Memory B cell (primary cell): Measurements from ENCODE around the gene UBA52.
A peak's percentile ranks its signal among the peaks of the same experiment; 100 is the strongest.

ENCODE experiments used
- ATAC-seq: fragments of 150-1000 bp; cut with Tn5 transposase; 2 replicates; pipeline ENCODE4 v1.10.0; 2021; ENCODE audit warnings: low read depth, mild to moderate bottlenecking, moderate library complexity
- DNase-seq, 2 donors: peaks; one replicate each; pipeline ENCODE4 v3.0.0; 2022; ENCODE audit warnings: low spot score in 2 of 2
- H3K27ac Mint-ChIP-seq: one replicate; pipeline ENCODE4 v1.8.0; 2022; ENCODE audit warnings: mild to moderate bottlenecking, moderate library complexity, mixed read lengths
- H3K27me3 Mint-ChIP-seq: one replicate; pipeline ENCODE4 v1.8.0; 2022; ENCODE audit warnings: mixed read lengths
- H3K36me3 Mint-ChIP-seq: one replicate; pipeline ENCODE4 v1.8.0; 2022; ENCODE audit warnings: mild to moderate bottlenecking, mixed read lengths
- H3K4me1 Mint-ChIP-seq: one replicate; pipeline ENCODE4 v1.8.0; 2022; ENCODE audit warnings: mixed read lengths
- H3K4me3 Mint-ChIP-seq: one replicate; pipeline ENCODE4 v1.8.0; 2022; ENCODE audit warnings: mild to moderate bottlenecking, moderate library complexity, mixed read lengths
- H3K9me3 Mint-ChIP-seq: one replicate; pipeline ENCODE4 v1.8.0; 2022; ENCODE audit warnings: mixed read lengths

UBA52 gene

DNA sequence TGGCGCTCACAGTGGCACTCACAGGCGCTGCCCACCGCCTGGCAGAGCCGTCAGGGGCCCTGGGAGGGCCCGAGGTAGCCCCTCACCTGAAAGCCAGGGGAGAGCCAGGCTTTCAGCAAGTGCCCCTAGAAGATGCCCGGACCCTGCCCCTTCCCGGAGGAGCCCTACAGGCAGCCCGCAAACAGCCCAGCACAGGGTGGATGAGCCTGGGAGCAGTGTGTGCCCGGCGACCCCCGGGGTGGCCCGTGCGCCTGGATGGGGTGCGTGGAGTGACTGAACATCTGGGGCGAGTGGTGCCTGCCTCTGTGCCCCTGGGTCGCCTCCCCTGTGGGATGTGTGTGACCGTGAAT is 33.5 kb downstream of the UBA52 start:
- peaks cover 11% of the 10 kb centered on the region for H3K4me1 Mint-ChIP-seq
- no peaks in the 10 kb centered on the region for H3K36me3 Mint-ChIP-seq
- H3K27me3 Mint-ChIP-seq, result peaks cover 33% of the 10 kb centered on the region
- H3K9me3 Mint-ChIP-seq, result no peaks in the 10 kb centered on the region
- peak overlapping the region; percentile 72 for H3K4me3 Mint-ChIP-seq
- DNase-seq, result no peak
- H3K27ac Mint-ChIP-seq, result no peak overlapping the region
- no peak for ATAC-seq

DNA sequence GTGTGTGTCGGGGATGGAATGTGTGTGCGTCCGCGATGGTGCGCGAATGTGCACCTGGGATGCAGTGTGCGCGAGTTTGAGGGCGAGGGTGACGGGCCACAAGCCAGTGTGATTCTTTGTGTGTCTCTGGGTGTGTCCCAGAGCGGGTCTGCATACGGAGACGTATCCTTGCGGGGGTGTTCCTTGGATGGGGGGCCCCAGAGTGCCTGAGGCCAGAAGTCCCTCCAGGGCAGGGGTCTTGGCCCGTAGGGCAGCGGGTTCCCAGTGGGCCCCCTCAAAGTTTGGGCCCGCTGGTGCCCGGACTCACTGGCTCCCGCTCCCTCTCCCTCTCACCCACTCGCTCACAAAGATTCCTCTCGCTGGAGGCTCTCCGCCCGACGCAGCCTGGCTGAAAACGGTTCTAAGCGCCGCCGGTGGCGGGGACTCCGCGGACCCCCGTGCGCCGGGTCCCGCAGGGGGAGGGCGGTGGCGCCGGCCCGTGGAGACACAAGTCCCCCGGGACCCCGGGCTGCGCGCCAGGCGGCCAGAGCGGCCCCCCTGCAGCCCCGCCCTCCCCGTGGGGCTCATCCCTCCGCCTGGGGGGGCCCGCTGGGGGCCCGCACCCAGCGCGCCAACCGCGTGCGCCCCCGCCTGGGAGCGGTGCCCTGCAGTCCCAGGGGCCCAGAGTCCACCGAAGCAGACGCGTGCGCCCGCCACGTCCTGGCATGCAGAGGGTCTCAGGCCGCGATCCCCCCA is 34.1 kb downstream of the UBA52 start:
- no peaks in the 10 kb centered on the region for H3K9me3 Mint-ChIP-seq
- DNase-seq (no peak), ATAC-seq (no peak)
- H3K27me3 Mint-ChIP-seq, result peaks cover 33% of the 10 kb centered on the region
- H3K4me1 Mint-ChIP-seq, result peaks cover 11% of the 10 kb centered on the region
- no peak overlapping the region for H3K27ac Mint-ChIP-seq
- no peaks in the 10 kb centered on the region for H3K36me3 Mint-ChIP-seq
- H3K4me3 Mint-ChIP-seq, result peak overlapping the region; percentile 72

DNA sequence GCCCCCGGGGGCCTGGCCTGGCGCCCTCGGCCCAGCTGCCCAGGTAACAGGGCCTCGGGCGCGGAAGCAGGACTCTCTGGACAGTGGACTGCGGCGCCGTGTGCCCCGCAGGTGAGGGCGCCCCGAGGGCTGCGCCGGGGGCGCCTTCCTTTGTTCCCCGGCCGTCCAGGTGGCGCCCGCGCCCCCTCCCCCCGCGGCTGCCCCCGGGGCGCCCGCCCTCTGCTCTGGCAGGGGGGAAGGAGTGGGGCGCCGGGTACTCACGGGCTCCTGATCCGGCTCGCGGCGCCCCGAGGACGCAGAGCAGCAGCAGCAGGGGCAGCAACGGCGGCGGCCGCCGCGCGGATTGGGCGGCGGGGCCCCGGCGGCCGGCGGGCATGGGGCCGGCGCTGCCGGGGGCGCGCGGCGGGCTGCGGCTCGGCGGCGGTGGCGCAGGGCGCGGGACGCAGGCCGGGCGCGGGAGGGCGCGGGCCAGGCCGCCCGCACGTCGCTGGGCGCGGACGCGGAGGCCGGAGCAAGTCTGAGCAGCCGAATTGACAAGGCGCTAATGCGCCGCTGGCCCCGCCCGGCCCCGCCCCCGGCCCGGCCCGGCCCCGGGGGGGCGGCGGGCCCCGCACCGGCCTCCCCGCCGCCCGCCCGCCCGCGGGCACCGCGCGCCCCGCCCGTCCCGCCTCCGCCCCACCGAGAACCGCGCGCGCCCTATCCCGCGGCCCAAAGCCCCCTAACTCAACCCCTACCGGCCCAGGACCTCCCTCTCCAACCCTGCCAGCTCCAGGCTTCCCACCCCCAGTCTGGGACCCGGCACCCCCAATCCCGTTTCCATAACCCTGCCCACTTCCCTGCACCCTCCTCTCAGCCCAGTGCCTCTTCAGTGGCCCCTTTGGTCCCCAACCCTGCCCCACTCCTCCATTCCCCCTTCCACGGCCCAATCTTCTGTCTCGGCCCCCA is 34.9 kb downstream of the UBA52 start, which contains the start of gene CRLF1:
TSS of gene CRLF1 (minus strand) at position 519 of the 945 bp plus-strand sequence. CDS start at position 376, 143 bp downstream.
- H3K36me3 Mint-ChIP-seq, result no peaks in the 10 kb centered on the region
- ATAC-seq, result peak; percentile 10
- DNase-seq, result no peak
- no peak within 1 kb of the TSS for H3K27ac Mint-ChIP-seq
- no peaks in the 10 kb centered on the region for H3K9me3 Mint-ChIP-seq
- peak within 1 kb of the TSS; percentile 77 for H3K4me3 Mint-ChIP-seq
- H3K4me1 Mint-ChIP-seq, result peaks cover 15% of the 10 kb centered on the region
- H3K27me3 Mint-ChIP-seq, result peaks cover 33% of the 10 kb centered on the region

DNA sequence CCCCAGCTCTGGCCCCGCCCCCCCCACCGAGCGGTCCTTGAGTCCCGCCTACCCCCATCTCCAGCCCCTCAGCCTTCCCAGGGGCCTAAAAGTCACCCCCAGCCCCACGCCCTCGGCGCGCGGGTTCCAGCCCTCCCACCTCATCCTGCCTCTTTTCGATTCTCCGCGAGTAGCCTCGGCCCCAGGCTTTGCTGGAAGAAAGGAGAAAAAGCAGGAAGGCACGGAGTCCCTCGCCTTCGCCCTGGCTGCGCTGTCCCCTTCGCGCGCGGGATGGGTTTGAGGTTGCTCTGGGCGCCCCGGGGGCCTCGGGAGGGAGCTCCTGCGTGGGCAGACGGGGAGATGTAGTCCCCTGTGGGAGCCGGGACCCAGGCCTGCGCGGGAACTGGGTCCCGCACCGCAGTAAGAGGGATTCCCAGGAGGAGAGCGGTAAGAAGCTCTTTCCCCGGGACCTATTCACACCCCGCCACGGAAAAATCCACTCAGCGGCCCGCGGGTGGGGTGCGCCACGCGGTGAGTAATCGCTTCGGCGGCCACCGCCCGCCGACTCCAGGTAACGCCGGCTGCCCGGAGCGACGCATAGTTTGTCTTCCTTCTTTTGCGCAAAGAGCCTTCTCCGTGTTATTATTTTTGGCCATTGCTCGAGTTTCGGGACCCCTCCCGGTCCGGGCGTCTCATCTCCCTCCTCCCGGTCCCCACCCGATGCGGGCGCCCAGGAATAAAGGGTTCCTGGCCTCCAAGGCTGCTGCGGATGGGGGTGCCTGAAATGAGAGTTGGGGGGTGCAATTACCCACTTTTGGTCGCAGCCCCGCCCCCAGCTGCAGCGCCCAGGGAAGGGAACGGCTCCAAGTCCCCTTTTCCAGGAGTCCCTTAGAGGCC is 35.8 kb downstream of the UBA52 start:
- Mint-ChIP-seq H3K4me1 (peaks cover 21% of the 10 kb centered on the region), H3K27ac (no peak overlapping the region), H3K9me3 (no peaks in the 10 kb centered on the region), H3K36me3 (no peaks in the 10 kb centered on the region), H3K4me3 (peak overlapping the region; percentile 77), H3K27me3 (peaks cover 30% of the 10 kb centered on the region)
- no peak for ATAC-seq
- no peak for DNase-seq

DNA sequence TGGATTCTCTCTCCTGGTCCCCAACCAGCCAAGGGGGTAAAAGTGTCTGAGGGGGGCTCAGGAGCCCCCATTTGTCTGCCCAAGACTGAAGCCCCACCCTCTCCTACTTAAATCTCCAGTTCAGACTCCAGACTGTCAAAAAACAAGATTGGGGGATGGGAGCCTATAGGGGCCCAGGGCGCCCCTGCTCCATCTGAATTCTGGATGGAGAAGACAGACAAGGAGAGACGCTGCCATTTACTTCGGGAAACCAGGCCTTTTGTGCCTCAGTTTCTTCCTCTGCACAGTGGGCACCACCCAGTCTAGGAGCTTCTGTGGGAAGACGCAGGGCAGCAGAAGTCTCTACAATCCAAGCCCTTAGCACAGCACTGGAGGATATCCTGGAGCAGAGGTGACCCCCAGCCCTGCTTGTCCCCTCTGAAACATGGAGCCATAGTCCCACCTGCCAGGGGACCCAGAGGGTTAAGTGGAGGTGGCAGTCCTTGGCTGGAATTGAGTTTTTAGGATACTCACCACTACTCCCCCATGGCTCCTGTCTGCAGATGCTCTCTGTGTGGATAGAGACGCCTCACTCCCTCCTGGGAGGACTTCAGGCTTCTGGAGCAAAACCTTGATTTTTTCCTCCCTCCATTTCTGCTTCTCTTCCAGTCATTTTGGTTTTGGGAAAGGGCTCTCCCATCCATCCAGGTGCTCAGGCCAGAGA is 36.6 kb downstream of the UBA52 start:
- H3K27ac Mint-ChIP-seq, result no peak overlapping the region
- no peak for DNase-seq
- peaks cover 20% of the 10 kb centered on the region for H3K4me1 Mint-ChIP-seq
- no peaks in the 10 kb centered on the region for H3K9me3 Mint-ChIP-seq
- no peak for ATAC-seq
- no peak overlapping the region for H3K4me3 Mint-ChIP-seq
- H3K27me3 Mint-ChIP-seq, result peaks cover 29% of the 10 kb centered on the region
- H3K36me3 Mint-ChIP-seq, result no peaks in the 10 kb centered on the region

DNA sequence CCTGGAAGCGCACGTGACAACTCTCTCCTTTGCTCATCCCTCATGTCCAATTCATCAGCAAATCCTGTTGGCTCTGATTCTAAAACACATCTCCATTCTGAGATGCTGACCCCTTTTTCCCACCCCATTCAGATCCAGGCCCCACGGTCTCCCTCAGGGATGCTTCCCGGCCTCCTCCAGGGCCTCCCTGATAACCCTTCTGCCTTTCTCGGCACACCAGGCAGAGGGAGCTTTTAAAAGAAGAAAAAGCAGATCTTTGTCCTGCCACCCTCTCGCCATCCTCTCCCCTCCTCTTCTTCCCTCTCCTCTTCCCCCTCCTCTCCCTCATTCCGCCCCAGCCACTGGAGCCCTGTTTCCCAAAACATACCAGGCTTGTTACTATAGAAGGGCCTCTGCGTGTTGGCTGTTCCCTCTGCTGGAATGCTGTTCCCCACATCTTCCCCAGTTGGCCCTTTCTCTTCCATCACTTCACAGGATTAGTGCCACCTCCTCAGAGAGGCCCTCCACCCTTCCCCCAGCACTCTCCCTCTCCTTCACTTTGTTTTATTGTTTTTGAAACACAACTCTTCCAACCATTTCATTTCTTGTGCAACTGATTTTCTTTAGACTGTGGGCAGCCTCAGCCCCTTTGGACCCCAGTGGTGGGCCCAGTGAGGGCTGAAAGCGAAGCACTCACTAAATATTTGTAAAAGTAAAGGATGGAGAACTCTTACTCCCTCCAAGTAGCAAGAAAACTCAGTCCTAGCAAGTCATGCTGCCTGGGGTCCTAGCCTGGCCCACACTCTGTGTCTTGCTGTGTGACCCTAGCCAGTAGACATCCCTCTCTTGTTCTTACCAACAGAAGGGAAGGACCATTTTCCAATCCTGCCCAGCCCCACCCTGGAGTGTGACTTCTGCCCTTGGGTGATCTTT is 37.4 kb downstream of the UBA52 start:
- Mint-ChIP-seq H3K4me3 (no peak overlapping the region), H3K9me3 (no peaks in the 10 kb centered on the region), H3K36me3 (no peaks in the 10 kb centered on the region), H3K27ac (no peak overlapping the region), H3K27me3 (peaks cover 33% of the 10 kb centered on the region), H3K4me1 (peaks cover 25% of the 10 kb centered on the region)
- no peak for DNase-seq
- no peak for ATAC-seq

DNA sequence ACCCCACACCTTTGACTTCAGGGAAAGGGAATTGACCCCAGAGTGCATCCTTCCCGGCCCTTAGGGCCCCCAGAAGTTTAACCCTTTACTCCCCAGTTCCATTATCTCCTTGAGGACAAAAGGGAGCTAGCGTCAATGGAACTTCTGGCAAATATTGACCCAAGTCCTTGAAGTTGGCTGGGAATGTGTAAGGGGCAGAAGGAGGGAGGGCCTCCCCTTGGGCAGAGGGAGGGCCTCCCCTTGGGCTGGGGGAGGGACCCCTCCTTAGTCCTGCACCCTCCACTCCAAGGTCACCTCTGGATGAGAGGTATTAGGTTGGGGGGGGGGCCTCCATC is 38.0 kb downstream of the UBA52 start:
- Mint-ChIP-seq H3K36me3 (no peaks in the 10 kb centered on the region), H3K4me3 (no peak overlapping the region), H3K27ac (no peak overlapping the region), H3K9me3 (no peaks in the 10 kb centered on the region), H3K4me1 (peaks cover 25% of the 10 kb centered on the region), H3K27me3 (peaks cover 39% of the 10 kb centered on the region)
- ATAC-seq (no peak), DNase-seq (no peak)

DNA sequence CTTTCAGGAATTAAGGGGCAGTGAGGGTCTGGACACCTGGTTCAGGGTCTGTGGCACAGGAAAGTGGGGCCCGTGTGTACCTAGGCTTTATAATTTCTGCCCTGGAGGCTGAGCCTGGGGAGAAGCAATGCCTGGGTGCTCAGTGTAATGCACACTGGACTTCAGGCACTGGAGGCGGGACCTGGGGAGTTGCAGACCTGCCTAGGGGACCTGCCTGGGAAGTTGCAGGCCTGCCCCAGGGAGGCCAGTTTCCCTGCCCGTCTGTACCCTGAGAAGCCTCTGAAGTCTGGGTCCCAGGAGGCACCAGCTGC is 38.5 kb downstream of the UBA52 start:
- H3K4me1 Mint-ChIP-seq, result peaks cover 25% of the 10 kb centered on the region
- H3K36me3 Mint-ChIP-seq, result no peaks in the 10 kb centered on the region
- H3K9me3 Mint-ChIP-seq, result no peaks in the 10 kb centered on the region
- no peak overlapping the region for H3K27ac Mint-ChIP-seq
- ATAC-seq (no peak), DNase-seq (no peak)
- H3K4me3 Mint-ChIP-seq, result no peak overlapping the region
- H3K27me3 Mint-ChIP-seq, result peaks cover 42% of the 10 kb centered on the region

DNA sequence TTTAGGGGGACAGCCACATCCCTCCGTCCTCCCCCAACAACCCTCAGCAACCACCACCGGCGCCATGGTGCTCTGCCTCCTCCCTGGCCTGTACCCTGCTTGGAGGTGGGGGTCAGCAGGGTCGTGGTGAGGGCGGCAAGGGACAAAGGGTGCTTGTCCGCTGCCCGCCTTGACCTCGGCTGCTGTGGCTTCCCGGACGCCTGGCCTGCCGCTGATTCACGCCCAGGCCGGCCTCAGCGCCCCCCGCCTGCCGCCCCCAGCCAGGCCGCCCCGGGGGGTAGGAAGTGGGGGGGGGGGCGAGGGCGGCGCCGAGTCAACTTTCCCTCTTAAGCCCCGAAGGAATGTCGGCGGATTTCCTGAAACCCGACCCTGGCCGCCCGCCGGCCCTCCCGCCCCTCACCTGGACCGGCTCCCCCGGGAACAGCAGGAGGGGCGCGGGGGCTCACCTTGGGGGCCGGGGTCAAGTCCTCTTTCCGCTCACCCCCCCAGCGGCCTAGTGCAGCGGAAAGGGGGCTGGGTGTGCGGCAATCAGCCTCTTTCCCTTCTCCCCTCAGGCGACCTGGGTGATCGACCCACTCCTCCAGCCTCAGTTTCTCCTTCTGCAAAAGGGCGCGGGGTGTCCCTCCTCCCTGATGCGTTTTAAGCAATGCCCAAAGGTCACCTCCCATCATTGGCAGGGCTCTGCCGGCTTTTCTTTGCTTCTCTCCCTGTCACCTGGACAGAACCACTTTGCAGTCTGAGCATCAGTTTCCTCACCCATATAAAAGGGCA is 39.1 kb downstream of the UBA52 start:
- ATAC-seq, result no peak
- Mint-ChIP-seq H3K4me3 (no peak overlapping the region), H3K27ac (no peak overlapping the region)

DNA sequence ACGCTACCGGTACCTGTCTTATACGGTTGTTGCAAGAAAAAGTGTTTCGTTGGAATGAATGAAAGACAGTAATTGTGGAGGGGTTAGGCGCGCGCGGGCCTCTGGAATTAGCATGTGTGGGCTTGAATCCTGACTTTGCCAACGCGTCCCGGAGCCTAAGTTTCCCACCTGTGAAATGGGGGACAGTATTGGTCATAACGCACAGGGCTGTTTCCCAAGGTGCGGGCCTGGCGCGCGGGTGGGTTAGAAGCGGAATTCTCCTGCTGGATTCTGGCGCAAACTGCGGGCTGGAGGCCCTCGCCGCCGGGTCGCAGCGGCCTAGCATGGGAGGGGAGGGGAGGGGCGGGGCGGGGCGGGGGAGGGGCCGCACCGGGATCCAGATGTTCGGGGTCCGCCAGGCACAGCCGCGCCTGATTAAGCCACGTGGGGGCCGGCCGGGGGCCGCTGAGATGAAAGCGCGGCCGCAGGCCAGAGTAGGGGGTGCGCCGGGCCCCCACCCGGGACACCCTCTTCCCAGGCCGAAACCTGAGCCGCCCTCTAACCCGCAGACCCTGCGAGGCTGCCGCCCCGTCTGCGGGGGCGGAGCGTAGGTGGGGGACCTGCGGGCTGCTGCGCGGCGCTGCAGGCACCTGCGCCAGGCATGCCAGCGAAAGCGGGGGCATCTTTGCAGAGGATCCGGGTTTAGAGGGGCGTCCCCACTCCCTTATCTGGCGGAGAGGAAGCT is 39.8 kb downstream of the UBA52 start:
- H3K4me3 Mint-ChIP-seq, result peak overlapping the region; percentile 82
- ATAC-seq (peak; percentile 51), DNase-seq (no peak)
- peaks cover 22% of the 10 kb centered on the region for H3K4me1 Mint-ChIP-seq
- no peaks in the 10 kb centered on the region for H3K36me3 Mint-ChIP-seq
- H3K9me3 Mint-ChIP-seq, result no peaks in the 10 kb centered on the region
- no peak overlapping the region for H3K27ac Mint-ChIP-seq
- peaks cover 41% of the 10 kb centered on the region for H3K27me3 Mint-ChIP-seq

More for the DNA sequence above, 39.1 kb downstream of the UBA52 start:
- Mint-ChIP-seq H3K36me3 (no peaks in the 10 kb centered on the region), H3K4me1 (peaks cover 22% of the 10 kb centered on the region), H3K27me3 (peaks cover 41% of the 10 kb centered on the region), H3K9me3 (no peaks in the 10 kb centered on the region)
- no peak for DNase-seq

DNA sequence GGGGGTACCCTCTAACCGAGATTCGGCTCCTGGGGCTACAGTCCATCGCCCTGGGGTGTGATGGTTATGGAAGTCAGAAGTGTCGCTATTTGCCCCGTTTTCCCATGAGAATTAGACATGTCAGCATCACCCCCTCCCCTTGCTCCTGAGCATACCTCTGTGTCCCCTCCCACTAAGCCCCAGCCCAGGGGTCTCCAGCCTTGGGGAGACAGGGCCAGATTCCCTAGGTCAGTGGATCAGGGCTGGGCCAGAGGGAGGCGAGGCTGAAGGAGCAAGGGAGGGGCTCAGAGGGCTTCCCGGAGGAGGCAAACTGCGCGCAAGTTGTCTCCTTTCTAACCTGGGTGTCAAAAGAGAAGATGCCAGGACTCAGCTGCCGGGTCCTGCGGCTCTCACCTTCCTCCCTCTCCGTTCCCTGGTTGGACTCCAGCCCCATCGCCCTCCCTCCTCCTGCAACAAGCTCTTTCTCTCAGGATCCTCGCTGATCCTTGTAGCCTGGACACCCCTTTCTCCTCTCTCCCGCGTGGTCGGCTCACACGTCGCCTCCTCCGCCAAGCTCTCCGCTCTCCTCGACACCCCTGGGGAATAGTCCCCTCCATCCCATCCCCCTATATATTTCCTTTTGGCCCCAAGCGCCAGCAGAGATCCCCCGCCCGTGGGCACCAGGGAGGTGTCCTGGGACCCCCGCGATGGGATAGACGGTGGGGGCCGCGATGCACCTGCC is 40.6 kb downstream of the UBA52 start:
- H3K9me3 Mint-ChIP-seq, result no peaks in the 10 kb centered on the region
- H3K4me3 Mint-ChIP-seq, result peak overlapping the region; percentile 82
- H3K27me3 Mint-ChIP-seq, result peaks cover 37% of the 10 kb centered on the region
- DNase-seq, result no peak
- H3K4me1 Mint-ChIP-seq, result peaks cover 22% of the 10 kb centered on the region
- ATAC-seq, result peak; percentile 13
- H3K27ac Mint-ChIP-seq, result peak overlapping the region; percentile 47
- no peaks in the 10 kb centered on the region for H3K36me3 Mint-ChIP-seq
